ENCODE data around the gene COL4A4.

Gene COL4A4

GRCh38 chr2:227038550-227039189 is 125.3 kb downstream of the COL4A4 start:
- Histone ChIP-seq H3K36me3 (ENCODE audit: control insufficient read depth in 5 of 5, insufficient read depth in 5 of 5, low read length in 5 of 5) (no peaks in the 10 kb centered on the region), H3K9me3 (ENCODE audit: control insufficient read depth in 5 of 5, low read length in 5 of 5) (no peaks in the 10 kb centered on the region), H3K9ac (ENCODE audit: low read length in 5 of 5) (no peak overlapping the region), H3K27ac (ENCODE audit: low read depth, low read length) (no peak overlapping the region), H3K4me1 (ENCODE audit: control insufficient read depth in 5 of 5, insufficient read depth in 5 of 5, low read length in 5 of 5) (no peaks in the 10 kb centered on the region), H3K27me3 (ENCODE audit: control insufficient read depth in 5 of 5, insufficient read depth in 4 of 5, low read length in 5 of 5) (peaks cover 0 to 2% (median 0%) of the 10 kb centered on the region in 5 donors), H3K4me3 (ENCODE audit: low read depth in 1 of 5, low read length in 5 of 5) (no peak overlapping the region)

GRCh38 chr2:227036527-227036926 is 127.5 kb downstream of the COL4A4 start:
- Histone ChIP-seq H3K9ac (ENCODE audit: low read length in 5 of 5) (no peak overlapping the region), H3K27ac (ENCODE audit: low read depth, low read length) (no peak overlapping the region), H3K9me3 (ENCODE audit: control insufficient read depth in 5 of 5, low read length in 5 of 5) (no peaks in the 10 kb centered on the region), H3K4me3 (ENCODE audit: low read depth in 1 of 5, low read length in 5 of 5) (no peak overlapping the region), H3K4me1 (ENCODE audit: control insufficient read depth in 5 of 5, insufficient read depth in 5 of 5, low read length in 5 of 5) (no peaks in the 10 kb centered on the region), H3K36me3 (ENCODE audit: control insufficient read depth in 5 of 5, insufficient read depth in 5 of 5, low read length in 5 of 5) (no peaks in the 10 kb centered on the region), H3K27me3 (ENCODE audit: control insufficient read depth in 5 of 5, insufficient read depth in 4 of 5, low read length in 5 of 5) (peaks cover 0 to 2% (median 0%) of the 10 kb centered on the region in 5 donors)

GRCh38 chr2:227035711-227036367 is 128.2 kb downstream of the COL4A4 start:
- H3K4me3 ChIP-seq (ENCODE audit: low read depth in 1 of 5, low read length in 5 of 5) = no peak overlapping the region
- H3K27me3 ChIP-seq (ENCODE audit: control insufficient read depth in 5 of 5, insufficient read depth in 4 of 5, low read length in 5 of 5) = peaks cover 0 to 2% (median 0%) of the 10 kb centered on the region in 5 donors
- H3K4me1 ChIP-seq (ENCODE audit: control insufficient read depth in 5 of 5, insufficient read depth in 5 of 5, low read length in 5 of 5) = no peaks in the 10 kb centered on the region
- H3K27ac ChIP-seq (ENCODE audit: low read depth, low read length) = no peak overlapping the region
- H3K9ac ChIP-seq (ENCODE audit: low read length in 5 of 5) = no peak overlapping the region
- no peaks in the 10 kb centered on the region for H3K36me3 ChIP-seq (ENCODE audit: control insufficient read depth in 5 of 5, insufficient read depth in 5 of 5, low read length in 5 of 5)
- no peaks in the 10 kb centered on the region for H3K9me3 ChIP-seq (ENCODE audit: control insufficient read depth in 5 of 5, low read length in 5 of 5)

GRCh38 chr2:227033471-227034148 is 130.4 kb downstream of the COL4A4 start:
- H3K27me3 ChIP-seq (ENCODE audit: control insufficient read depth in 5 of 5, insufficient read depth in 4 of 5, low read length in 5 of 5) = peaks cover 0 to 2% (median 0%) of the 10 kb centered on the region in 5 donors
- no peaks in the 10 kb centered on the region for H3K9me3 ChIP-seq (ENCODE audit: control insufficient read depth in 5 of 5, low read length in 5 of 5)
- H3K4me3 ChIP-seq (ENCODE audit: low read depth in 1 of 5, low read length in 5 of 5) = no peak overlapping the region
- no peak overlapping the region for H3K9ac ChIP-seq (ENCODE audit: low read length in 5 of 5)
- no peaks in the 10 kb centered on the region for H3K4me1 ChIP-seq (ENCODE audit: control insufficient read depth in 5 of 5, insufficient read depth in 5 of 5, low read length in 5 of 5)
- no peaks in the 10 kb centered on the region for H3K36me3 ChIP-seq (ENCODE audit: control insufficient read depth in 5 of 5, insufficient read depth in 5 of 5, low read length in 5 of 5)
- H3K27ac ChIP-seq (ENCODE audit: low read depth, low read length) = no peak overlapping the region

GRCh38 chr2:227031379-227031778 is 132.6 kb downstream of the COL4A4 start:
- H3K27me3 ChIP-seq (ENCODE audit: control insufficient read depth in 5 of 5, insufficient read depth in 4 of 5, low read length in 5 of 5) = peaks cover 0 to 2% (median 0%) of the 10 kb centered on the region in 5 donors
- H3K4me1 ChIP-seq (ENCODE audit: control insufficient read depth in 5 of 5, insufficient read depth in 5 of 5, low read length in 5 of 5) = peaks cover 0 to 4% (median 0%) of the 10 kb centered on the region in 5 donors
- no peak overlapping the region for H3K27ac ChIP-seq (ENCODE audit: low read depth, low read length)
- no peaks in the 10 kb centered on the region for H3K9me3 ChIP-seq (ENCODE audit: control insufficient read depth in 5 of 5, low read length in 5 of 5)
- H3K9ac ChIP-seq (ENCODE audit: low read length in 5 of 5) = no peak overlapping the region
- H3K4me3 ChIP-seq (ENCODE audit: low read depth in 1 of 5, low read length in 5 of 5) = no peak overlapping the region
- no peaks in the 10 kb centered on the region for H3K36me3 ChIP-seq (ENCODE audit: control insufficient read depth in 5 of 5, insufficient read depth in 5 of 5, low read length in 5 of 5)

GRCh38 chr2:227030789-227031188 is 133.2 kb downstream of the COL4A4 start:
- Histone ChIP-seq H3K27me3 (ENCODE audit: control insufficient read depth in 5 of 5, insufficient read depth in 4 of 5, low read length in 5 of 5) (no peaks in the 10 kb centered on the region), H3K9ac (ENCODE audit: low read length in 5 of 5) (no peak overlapping the region), H3K9me3 (ENCODE audit: control insufficient read depth in 5 of 5, low read length in 5 of 5) (no peaks in the 10 kb centered on the region), H3K27ac (ENCODE audit: low read depth, low read length) (no peak overlapping the region), H3K4me3 (ENCODE audit: low read depth in 1 of 5, low read length in 5 of 5) (no peak overlapping the region), H3K36me3 (ENCODE audit: control insufficient read depth in 5 of 5, insufficient read depth in 5 of 5, low read length in 5 of 5) (no peaks in the 10 kb centered on the region), H3K4me1 (ENCODE audit: control insufficient read depth in 5 of 5, insufficient read depth in 5 of 5, low read length in 5 of 5) (peaks cover 0 to 4% (median 0%) of the 10 kb centered on the region in 5 donors)

GRCh38 chr2:227029426-227030105 is 134.4 kb downstream of the COL4A4 start:
- Histone ChIP-seq H3K27ac (ENCODE audit: low read depth, low read length) (no peak overlapping the region), H3K4me1 (ENCODE audit: control insufficient read depth in 5 of 5, insufficient read depth in 5 of 5, low read length in 5 of 5) (peaks cover 0 to 4% (median 0%) of the 10 kb centered on the region in 5 donors)

GRCh38 chr2:227025510-227025909 is 138.5 kb downstream of the COL4A4 start:
- no peaks in the 10 kb centered on the region for H3K9me3 ChIP-seq (ENCODE audit: control insufficient read depth in 5 of 5, low read length in 5 of 5)
- H3K4me1 ChIP-seq (ENCODE audit: control insufficient read depth in 5 of 5, insufficient read depth in 5 of 5, low read length in 5 of 5) = peaks cover 0 to 4% (median 0%) of the 10 kb centered on the region in 5 donors
- no peak overlapping the region for H3K27ac ChIP-seq (ENCODE audit: low read depth, low read length)
- H3K9ac ChIP-seq (ENCODE audit: low read length in 5 of 5) = no peak overlapping the region
- no peak overlapping the region for H3K4me3 ChIP-seq (ENCODE audit: low read depth in 1 of 5, low read length in 5 of 5)
- no peaks in the 10 kb centered on the region for H3K36me3 ChIP-seq (ENCODE audit: control insufficient read depth in 5 of 5, insufficient read depth in 5 of 5, low read length in 5 of 5)
- H3K27me3 ChIP-seq (ENCODE audit: control insufficient read depth in 5 of 5, insufficient read depth in 4 of 5, low read length in 5 of 5) = no peaks in the 10 kb centered on the region

More at GRCh38 chr2:227029426-227030105, 134.4 kb downstream of the COL4A4 start:
- no peak overlapping the region for H3K9ac ChIP-seq (ENCODE audit: low read length in 5 of 5)
- H3K9me3 ChIP-seq (ENCODE audit: control insufficient read depth in 5 of 5, low read length in 5 of 5) = no peaks in the 10 kb centered on the region
- H3K36me3 ChIP-seq (ENCODE audit: control insufficient read depth in 5 of 5, insufficient read depth in 5 of 5, low read length in 5 of 5) = no peaks in the 10 kb centered on the region
- no peak overlapping the region for H3K4me3 ChIP-seq (ENCODE audit: low read depth in 1 of 5, low read length in 5 of 5)
- no peaks in the 10 kb centered on the region for H3K27me3 ChIP-seq (ENCODE audit: control insufficient read depth in 5 of 5, insufficient read depth in 4 of 5, low read length in 5 of 5)

- Histone ChIP-seq H3K9ac (ENCODE audit: low read length in 5 of 5) (no peak overlapping the region), H3K4me1 (ENCODE audit: control insufficient read depth in 5 of 5, insufficient read depth in 5 of 5, low read length in 5 of 5) (no peaks in the 10 kb centered on the region), H3K4me3 (ENCODE audit: low read depth in 1 of 5, low read length in 5 of 5) (no peak overlapping the region), H3K36me3 (ENCODE audit: control insufficient read depth in 5 of 5, insufficient read depth in 5 of 5, low read length in 5 of 5) (no peaks in the 10 kb centered on the region), H3K27ac (ENCODE audit: low read depth, low read length) (no peak overlapping the region), H3K9me3 (ENCODE audit: control insufficient read depth in 5 of 5, low read length in 5 of 5) (no peaks in the 10 kb centered on the region), H3K27me3 (ENCODE audit: control insufficient read depth in 5 of 5, insufficient read depth in 4 of 5, low read length in 5 of 5) (no peaks in the 10 kb centered on the region)
Measured at GRCh38 chr2:227022608-227023007, 141.4 kb downstream of the COL4A4 start.

GRCh38 chr2:227020416-227020815 is 143.6 kb downstream of the COL4A4 start:
- Histone ChIP-seq H3K4me3 (ENCODE audit: low read depth in 1 of 5, low read length in 5 of 5) (no peak overlapping the region), H3K4me1 (ENCODE audit: control insufficient read depth in 5 of 5, insufficient read depth in 5 of 5, low read length in 5 of 5) (no peaks in the 10 kb centered on the region), H3K9me3 (ENCODE audit: control insufficient read depth in 5 of 5, low read length in 5 of 5) (no peaks in the 10 kb centered on the region), H3K9ac (ENCODE audit: low read length in 5 of 5) (no peak overlapping the region), H3K27me3 (ENCODE audit: control insufficient read depth in 5 of 5, insufficient read depth in 4 of 5, low read length in 5 of 5) (no peaks in the 10 kb centered on the region), H3K36me3 (ENCODE audit: control insufficient read depth in 5 of 5, insufficient read depth in 5 of 5, low read length in 5 of 5) (no peaks in the 10 kb centered on the region), H3K27ac (ENCODE audit: low read depth, low read length) (no peak overlapping the region)

Data from subcutaneous abdominal adipose tissue (tissue), 5 donors.